Activated effector memory CD4-positive, alpha-beta T cell treated with anti-CD3 and anti-CD28 coated beads, Interleukin-2, amount 50 U/mL, for 16 hours (primary cell): ENCODE results near the gene STX12.
"Not testable (repeated sequence)": the region's sequence is repeated elsewhere in the genome, so short reads cannot be mapped to it uniquely, and the experiment has no call there.

Experiments
- DNase-seq: peaks from one replicate; pipeline ENCODE4 v3.0.0-alpha.2; 2020

The STX12 gene

GRCh38 chr1:27831568-27832410 is 58.8 kb downstream of the STX12 start:
- DNase-seq, result no peak

DNA sequence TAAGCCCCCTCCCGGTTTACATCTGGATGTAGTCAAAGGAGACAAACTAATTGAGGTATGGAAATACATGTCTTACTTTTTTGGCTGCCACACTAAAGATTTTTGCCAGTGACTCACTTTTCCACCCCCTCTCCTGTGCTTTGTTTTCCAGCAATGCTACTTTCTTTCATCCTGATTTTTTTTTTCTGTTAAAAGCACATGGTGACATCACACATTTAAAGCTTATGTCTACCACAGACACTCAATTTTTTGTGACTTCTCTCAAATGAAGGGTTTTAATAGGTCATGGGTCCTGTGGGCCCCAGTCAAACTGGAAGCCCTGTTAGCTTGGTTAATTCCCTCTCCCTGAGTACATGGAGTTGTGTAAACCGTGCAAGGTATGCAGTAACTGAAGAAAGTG is 59.7 kb downstream of the STX12 start:
- no peak for DNase-seq

GRCh38 chr1:27833470-27833869 is 60.5 kb downstream of the STX12 start:
- DNase-seq, result no peak

GRCh38 chr1:27835046-27835445 is 62.0 kb downstream of the STX12 start:
- DNase-seq, result no peak

- DNase-seq, result no peak
These were observed 62.5 kb downstream of the STX12 start for GRCh38 chr1:27835501-27835900.

DNA sequence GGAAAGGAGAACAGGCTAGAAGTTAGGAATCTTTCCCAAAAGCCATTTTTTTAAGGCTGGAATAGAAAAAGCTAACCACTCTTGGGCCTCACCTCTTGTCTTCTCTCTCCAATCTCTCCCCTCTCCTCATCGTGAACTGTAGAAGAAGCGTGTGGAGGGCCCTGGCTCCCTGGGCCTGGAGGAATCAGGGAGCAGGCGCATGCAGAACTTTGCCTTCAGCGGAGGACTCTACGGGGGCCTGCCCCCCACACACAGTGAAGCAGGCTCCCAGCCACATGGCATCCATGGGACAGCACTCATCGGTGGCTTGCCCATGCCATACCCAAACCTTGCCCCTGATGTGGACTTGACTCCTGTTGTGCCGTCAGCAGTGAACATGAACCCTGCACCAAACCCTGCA is 76.9 kb downstream of the STX12 start:
- no peak for DNase-seq

DNA sequence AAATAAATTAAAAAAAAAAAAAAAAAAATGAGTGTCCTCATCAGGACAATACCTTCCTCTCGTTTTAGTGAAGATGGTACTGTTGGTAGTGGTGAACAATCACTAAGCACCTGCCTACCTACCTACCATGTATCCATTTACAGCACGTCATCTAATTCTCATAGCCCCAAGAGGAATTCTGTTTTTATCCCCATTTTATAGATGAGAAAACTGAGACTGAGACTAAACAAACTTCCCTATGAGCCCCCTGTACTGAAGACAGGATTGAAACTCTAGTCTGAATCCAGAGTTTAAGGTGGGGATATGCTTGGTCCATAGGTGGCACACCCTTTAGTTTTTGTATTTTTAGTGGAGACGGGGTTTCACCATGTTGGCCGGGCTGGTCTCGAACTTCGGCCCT is 82.1 kb downstream of the STX12 start:
- DNase-seq, result no peak

- DNase-seq, result peak; percentile 13
These were observed 83.7 kb downstream of the STX12 start for GRCh38 chr1:27856561-27857343.

- DNase-seq, result not testable (repeated sequence)
These were observed 84.5 kb downstream of the STX12 start for GRCh38 chr1:27857552-27857951.

- DNase-seq, result peak; percentile 94
These were observed 85.3 kb downstream of the STX12 start for GRCh38 chr1:27858072-27858948.

GRCh38 chr1:27858949-27859576 is 86.0 kb downstream of the STX12 start:
- DNase-seq, result peak; percentile 38

- DNase-seq, result no peak
These were observed 88.4 kb downstream of the STX12 start for GRCh38 chr1:27861436-27861835.

- no peak for DNase-seq
These were observed 89.0 kb downstream of the STX12 start for GRCh38 chr1:27862004-27862403.

DNA sequence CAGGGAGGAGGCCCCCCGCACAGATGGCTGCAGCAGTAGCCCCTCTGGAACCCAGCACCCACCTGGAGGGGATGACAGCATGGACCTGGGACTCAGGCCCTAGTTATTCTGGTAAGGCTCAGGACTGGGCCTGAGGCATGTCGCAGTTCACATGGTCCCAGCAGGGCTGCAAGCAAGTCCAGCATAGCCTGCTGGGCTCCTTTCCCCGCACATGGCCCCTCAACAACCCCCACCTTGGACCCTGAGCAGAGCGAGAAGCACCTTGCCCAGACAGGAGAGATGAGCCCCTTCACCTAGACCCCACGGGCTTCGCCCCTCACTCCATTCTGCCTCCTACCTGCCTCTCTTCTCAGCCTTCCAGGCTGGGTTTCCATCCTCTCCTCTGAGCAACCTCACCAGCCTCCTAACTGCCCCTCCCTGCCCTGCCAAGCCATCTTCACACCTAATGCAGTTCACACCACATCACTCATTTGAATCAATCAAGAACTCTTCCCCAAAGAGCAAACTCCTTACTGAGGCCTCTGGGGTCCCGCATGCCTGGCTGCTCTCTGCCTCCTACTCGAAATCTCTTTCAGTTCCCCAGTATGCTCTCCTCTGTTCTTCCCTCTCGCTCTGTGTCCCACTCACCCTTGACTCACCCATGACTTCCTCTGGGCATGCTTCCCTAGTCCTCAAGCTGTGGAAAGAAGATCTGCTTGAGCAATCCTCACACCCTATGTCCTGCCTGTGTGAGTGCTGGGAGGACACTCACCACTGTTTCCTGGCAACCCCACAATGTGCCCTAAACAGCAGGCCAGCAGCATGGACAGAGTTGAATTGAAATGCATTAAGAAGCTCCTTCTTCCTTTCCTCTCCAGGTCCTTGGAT is 89.9 kb downstream of the STX12 start:
- DNase-seq, result no peak

- DNase-seq, result no peak
These were observed 90.5 kb downstream of the STX12 start for GRCh38 chr1:27863538-27863915.

DNA sequence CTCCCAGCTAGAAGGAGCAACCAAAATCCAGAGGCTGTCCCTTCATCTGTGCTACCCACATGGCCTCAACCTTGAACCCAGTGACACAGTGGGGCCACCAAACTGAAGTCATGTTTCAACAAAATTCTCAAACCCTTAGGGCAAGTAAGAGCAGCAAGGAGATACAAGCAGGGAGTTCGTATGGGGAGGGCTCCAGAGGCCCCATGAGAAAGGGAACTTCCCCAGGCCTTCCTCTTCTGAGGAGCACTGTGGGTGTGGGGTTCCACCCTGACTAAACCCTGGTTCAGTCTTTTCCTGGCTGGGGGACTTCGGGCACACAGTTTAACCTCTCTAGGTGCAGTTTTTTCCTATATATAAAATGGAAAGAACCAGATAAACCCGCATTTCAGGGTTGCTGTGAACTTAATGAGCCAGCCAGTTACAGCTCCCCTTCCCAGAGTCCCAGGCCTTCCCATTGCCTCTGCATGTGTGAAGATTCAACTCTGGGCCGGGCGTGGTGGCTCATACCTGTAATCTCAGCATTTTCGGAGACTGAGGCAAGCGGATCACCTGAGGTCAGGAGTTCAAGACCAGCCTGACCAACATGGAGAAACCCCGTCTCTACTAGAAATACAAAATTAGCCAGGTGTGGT is 91.4 kb downstream of the STX12 start:
- DNase-seq, result peak; percentile 75

- DNase-seq, result no peak
These were observed 92.8 kb downstream of the STX12 start for GRCh38 chr1:27865821-27866220.

GRCh38 chr1:27868556-27868931 is 95.5 kb downstream of the STX12 start:
- no peak for DNase-seq

GRCh38 chr1:27868932-27869718 is 96.1 kb downstream of the STX12 start:
- peak; percentile 86 for DNase-seq

DNA sequence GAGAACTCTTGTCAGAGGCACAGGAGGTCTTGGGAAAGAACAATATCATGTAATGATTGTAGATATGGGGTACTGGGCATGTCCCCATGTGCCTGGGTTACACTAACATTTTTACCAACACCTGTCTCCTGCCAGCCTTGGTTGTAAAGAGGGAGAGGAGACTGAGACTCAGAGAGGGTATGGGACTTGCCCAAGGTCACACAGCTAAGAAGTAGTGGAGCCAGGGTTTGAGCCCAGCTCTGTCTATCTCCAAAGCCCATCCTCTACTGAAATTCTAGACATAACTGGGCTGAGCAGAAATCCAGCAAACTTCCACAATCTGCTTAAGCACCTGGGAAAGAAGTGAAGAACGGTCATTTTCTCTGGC is 96.7 kb downstream of the STX12 start:
- DNase-seq, result no peak
